Right atrium auricular region (tissue), 2 donors: ENCODE results near the gene CHST3. TPM values are rescaled to one million over a fixed set of nuclear protein-coding genes. Genes with fewer than 3 reads are reported as not detected.

Experiments used
- DNase-seq: peaks from one replicate; pipeline ENCODE4 v3.0.0-alpha.2; 2019; ENCODE audit warnings: low spot score
- H3K27ac ChIP-seq, 2 donors: fragments of 200-600 bp; sonication (generic); 1 replicate in 1 of 2; 2 replicates in 1 of 2; pipeline ENCODE4 v1.5.1; 2016 to 2019
- H3K27me3 ChIP-seq, 2 donors: fragments of 200-600 bp; sonication (generic); one replicate each; pipeline versions ENCODE4 v1.5.1 to v1.6.0; 2017 to 2019
- H3K36me3 ChIP-seq: fragments of 200-600 bp; sonication (generic); one replicate; pipeline ENCODE4 v1.5.1; 2016
- H3K4me1 ChIP-seq, 2 donors: fragments of 200-600 bp; sonication (generic); one replicate each; pipeline versions ENCODE4 v1.5.1 to v1.6.0; 2017 to 2019
- H3K4me3 ChIP-seq, 2 donors: fragments of 200-600 bp; sonication (generic); 1 replicate in 1 of 2; 2 replicates in 1 of 2; pipeline ENCODE4 v1.5.1; 2017 to 2019; ENCODE audit warnings: mild to moderate bottlenecking in 1 of 2, moderate library complexity in 1 of 2
- H3K9me3 ChIP-seq, 2 donors: fragments of 200-600 bp; sonication (generic); one replicate each; pipeline ENCODE4 v1.5.1; 2019
- total RNA-seq, 2 donors: library from RNA; depleted of rRNA; stranded (reverse); fragments of >200 nt; gene quantifications; one replicate each; pipeline ENCODE4 v1.1.0, GENCODE V29; 2016
- TF ChIP-seq, protein P1 (sequence below), 2 donors: fragments of 200-600 bp; sonication (generic); IDR thresholded peaks; one replicate each; pipeline ENCODE4 v1.5.1; 2019; ENCODE audit warnings: antibody characterized with exemption in 2 of 2

The CHST3 gene
- total RNA-seq, 2 donors from 2014 or later: 21.3 to 45.4 TPM

DNA sequence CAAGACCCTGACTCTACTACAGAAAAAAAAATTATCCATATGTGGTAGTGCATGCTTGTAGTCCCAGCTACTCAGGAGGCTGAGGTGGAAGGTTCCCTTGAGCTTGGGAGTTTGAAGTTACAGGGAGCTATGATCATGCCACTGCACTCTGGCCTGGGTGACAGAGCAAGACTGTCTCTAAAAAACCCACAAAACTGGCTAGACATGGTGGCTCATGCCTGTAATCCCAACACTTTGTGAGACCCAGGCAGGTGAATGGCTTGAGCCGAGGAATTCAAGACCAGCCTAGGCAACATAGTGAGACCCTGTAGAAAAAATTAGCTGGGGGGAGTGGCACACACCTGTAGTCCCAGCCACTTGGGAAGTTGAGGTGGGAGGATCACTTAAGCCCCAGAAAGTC lies 32.9 kb upstream of the CHST3 start:
- H3K4me1 ChIP-seq: no peaks in the 10 kb centered on the region
- H3K36me3 ChIP-seq: no peaks in the 10 kb centered on the region
- H3K27ac ChIP-seq: no peak overlapping the region
- no peak for DNase-seq
- H3K27me3 ChIP-seq: no peaks in the 10 kb centered on the region
- TF ChIP-seq, protein P1, sequence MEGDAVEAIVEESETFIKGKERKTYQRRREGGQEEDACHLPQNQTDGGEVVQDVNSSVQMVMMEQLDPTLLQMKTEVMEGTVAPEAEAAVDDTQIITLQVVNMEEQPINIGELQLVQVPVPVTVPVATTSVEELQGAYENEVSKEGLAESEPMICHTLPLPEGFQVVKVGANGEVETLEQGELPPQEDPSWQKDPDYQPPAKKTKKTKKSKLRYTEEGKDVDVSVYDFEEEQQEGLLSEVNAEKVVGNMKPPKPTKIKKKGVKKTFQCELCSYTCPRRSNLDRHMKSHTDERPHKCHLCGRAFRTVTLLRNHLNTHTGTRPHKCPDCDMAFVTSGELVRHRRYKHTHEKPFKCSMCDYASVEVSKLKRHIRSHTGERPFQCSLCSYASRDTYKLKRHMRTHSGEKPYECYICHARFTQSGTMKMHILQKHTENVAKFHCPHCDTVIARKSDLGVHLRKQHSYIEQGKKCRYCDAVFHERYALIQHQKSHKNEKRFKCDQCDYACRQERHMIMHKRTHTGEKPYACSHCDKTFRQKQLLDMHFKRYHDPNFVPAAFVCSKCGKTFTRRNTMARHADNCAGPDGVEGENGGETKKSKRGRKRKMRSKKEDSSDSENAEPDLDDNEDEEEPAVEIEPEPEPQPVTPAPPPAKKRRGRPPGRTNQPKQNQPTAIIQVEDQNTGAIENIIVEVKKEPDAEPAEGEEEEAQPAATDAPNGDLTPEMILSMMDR (IDR thresholded peaks at IDR 0.05): no peak
- no peak overlapping the region for H3K4me3 ChIP-seq
- peaks cover 0 to 13% of the 10 kb centered on the region in 2 donors for H3K9me3 ChIP-seq

DNA sequence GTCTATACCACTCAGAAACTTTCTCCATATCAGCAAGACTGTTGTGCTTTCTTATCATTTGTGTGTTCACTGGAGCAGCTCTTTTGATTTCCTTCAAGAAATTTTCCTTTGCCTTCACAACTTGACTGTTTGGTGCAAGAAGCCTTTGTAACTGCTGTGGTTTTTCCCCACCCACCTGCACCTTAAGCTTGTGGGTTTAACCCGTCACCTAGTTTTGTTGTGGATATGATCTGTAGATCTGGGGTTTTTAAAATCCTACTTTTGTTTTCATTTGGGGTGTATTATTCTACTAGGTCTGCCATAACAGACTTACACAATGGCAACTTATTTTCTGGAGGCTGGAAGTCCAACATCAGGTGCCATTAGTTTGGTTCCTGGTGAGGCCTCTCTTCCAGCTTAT lies 30.5 kb upstream of the CHST3 start:
- H3K36me3 ChIP-seq: no peaks in the 10 kb centered on the region
- peaks cover 0 to 13% of the 10 kb centered on the region in 2 donors for H3K9me3 ChIP-seq
- H3K27me3 ChIP-seq: no peaks in the 10 kb centered on the region
- no peaks in the 10 kb centered on the region for H3K4me1 ChIP-seq
- H3K4me3 ChIP-seq: no peak overlapping the region
- H3K27ac ChIP-seq: no peak overlapping the region
- TF ChIP-seq, protein P1 (IDR thresholded peaks at IDR 0.05): no peak
- no peak for DNase-seq

DNA sequence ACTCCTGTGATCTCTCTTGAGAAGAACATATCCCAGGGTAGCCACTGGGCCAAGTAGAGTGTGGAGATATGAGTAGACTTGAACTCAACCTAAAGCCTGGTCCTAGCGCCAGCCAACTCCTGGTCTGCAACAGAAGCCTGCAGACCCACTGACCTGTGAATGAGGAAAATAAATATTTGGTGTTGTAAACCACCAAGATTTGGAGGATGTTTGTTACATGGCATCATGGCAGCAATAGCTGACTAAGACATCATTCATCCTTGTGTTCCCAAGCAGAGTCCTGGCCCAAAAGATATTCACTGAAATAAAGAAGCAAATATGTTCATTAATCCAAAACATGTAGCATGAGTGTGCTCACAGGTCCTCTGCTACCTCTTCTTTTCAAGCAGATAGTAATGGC lies 26.0 kb upstream of the CHST3 start:
- H3K27me3 ChIP-seq: no peaks in the 10 kb centered on the region
- no peaks in the 10 kb centered on the region for H3K4me1 ChIP-seq
- no peak overlapping the region for H3K4me3 ChIP-seq
- no peak for DNase-seq
- H3K27ac ChIP-seq: no peak overlapping the region
- TF ChIP-seq, protein P1 (IDR thresholded peaks at IDR 0.05): no peak
- no peaks in the 10 kb centered on the region for H3K36me3 ChIP-seq
- peaks cover 0 to 2% of the 10 kb centered on the region in 2 donors for H3K9me3 ChIP-seq

DNA sequence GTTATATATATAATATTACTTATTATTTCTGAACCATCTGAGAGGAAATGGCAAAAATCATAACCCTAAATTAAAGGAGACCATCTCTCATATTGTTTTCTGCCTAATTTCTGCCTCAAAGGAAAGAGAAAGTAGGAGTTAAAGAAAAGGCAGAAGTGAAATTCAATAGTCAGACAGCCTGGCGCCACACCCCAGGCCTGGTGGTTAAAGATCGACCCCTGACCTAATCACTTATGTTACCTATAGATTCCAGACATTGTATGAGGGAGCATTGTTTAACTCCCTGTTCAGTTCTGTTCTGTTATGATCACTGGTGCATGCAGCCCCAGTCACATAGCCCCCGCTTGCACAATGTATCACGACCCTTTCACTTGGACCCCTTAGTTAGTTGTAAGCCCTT lies 24.9 kb upstream of the CHST3 start:
- H3K9me3 ChIP-seq: peaks cover 0 to 9% of the 10 kb centered on the region in 2 donors
- H3K27ac ChIP-seq: no peak overlapping the region
- no peak for DNase-seq
- H3K27me3 ChIP-seq: no peaks in the 10 kb centered on the region
- no peaks in the 10 kb centered on the region for H3K4me1 ChIP-seq
- TF ChIP-seq, protein P1 (IDR thresholded peaks at IDR 0.05): no peak
- H3K4me3 ChIP-seq: no peak overlapping the region
- no peaks in the 10 kb centered on the region for H3K36me3 ChIP-seq

DNA sequence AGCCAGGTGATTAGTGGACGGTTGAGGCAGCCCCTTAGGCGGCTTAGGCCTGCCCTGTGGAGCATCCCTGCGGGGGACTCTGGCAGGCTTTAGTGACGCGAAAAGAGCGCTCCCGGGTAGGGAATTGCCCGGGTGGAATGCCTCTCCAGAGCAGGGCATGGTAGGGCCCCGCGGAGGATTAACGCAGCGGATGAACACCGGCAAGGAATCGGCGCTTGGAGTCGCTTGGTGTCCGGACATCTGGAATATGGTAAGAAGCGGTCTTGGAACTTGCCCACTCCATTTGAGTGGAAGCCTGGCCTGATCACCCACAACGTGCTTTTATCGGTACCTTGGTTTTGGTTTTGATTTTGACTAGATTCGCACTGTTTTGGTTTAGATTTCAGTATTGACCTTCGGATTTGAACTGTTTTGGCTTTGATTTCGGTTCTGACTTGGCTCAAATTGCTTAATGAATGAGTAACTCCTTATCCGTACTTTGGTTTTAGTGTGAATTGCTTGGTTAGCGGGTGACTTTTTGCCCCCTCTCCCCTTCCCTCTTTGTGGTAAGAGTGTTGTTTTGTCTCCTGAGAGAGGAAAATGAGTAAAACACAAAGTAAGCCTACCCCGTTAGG lies 24.2 kb upstream of the CHST3 start:
- H3K9me3 ChIP-seq: peaks cover 3 to 14% of the 10 kb centered on the region in 2 donors
- no peaks in the 10 kb centered on the region for H3K27me3 ChIP-seq
- H3K36me3 ChIP-seq: no peaks in the 10 kb centered on the region
- H3K4me1 ChIP-seq: no peaks in the 10 kb centered on the region
- H3K4me3 ChIP-seq: no peak overlapping the region
- TF ChIP-seq, protein P1 (IDR thresholded peaks at IDR 0.05): no peak
- no peak overlapping the region for H3K27ac ChIP-seq
- DNase-seq: no peak

DNA sequence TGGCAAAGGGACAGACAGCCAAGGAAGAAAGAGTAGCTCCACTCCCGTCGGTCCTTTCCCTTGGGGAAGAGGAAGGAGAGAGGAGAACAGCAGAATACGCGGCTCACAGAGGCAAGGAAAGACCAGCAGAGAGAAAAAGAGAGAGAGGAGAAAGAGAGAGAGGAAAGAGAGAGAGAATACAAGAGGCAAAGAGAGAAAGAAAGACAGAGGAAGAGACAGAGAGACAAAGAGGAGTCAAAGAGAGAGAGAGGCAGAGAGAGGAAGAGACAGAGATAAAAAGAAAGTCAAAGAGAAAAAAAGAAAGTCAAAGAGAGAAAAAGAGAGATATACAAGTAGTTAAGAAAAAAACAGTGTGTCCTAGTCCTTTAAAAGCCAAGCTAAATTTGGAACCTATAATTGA lies 23.4 kb upstream of the CHST3 start:
- no peaks in the 10 kb centered on the region for H3K4me1 ChIP-seq
- H3K4me3 ChIP-seq: no peak overlapping the region
- H3K9me3 ChIP-seq: peaks cover 4 to 22% of the 10 kb centered on the region in 2 donors
- DNase-seq: no peak
- H3K27me3 ChIP-seq: no peaks in the 10 kb centered on the region
- H3K27ac ChIP-seq: no peak overlapping the region
- H3K36me3 ChIP-seq: no peaks in the 10 kb centered on the region
- TF ChIP-seq, protein P1 (IDR thresholded peaks at IDR 0.05): no peak
